NOMO-1 treated with dmso at 0.1 percent for 144 hours (cell line): ENCODE measurements around the gene ECSCR.
"Not testable (repeated sequence)": the region's sequence is repeated elsewhere in the genome, so short reads cannot be mapped to it uniquely, and the experiment has no call there.

ENCODE experiments used
- DNase-seq: peaks from one replicate; lab custom pipeline; 2025; ENCODE audit not compliant: unreplicated experiment; lab: John Stamatoyannopoulos, UW

ECSCR gene

GRCh38 chr5:139414581-139415130, 47.9 kb downstream of the ECSCR start:
- no peak for DNase-seq

- no peak for DNase-seq
Observed at GRCh38 chr5:139413963-139414362, 48.6 kb downstream of the ECSCR start.

- no peak for DNase-seq
Observed at GRCh38 chr5:139413153-139413552, 49.4 kb downstream of the ECSCR start.

- no peak for DNase-seq
Observed at GRCh38 chr5:139410993-139411828, 51.3 kb downstream of the ECSCR start.

- no peak for DNase-seq
Observed at GRCh38 chr5:139410121-139410992, 52.2 kb downstream of the ECSCR start.

GRCh38 chr5:139409116-139409515, 53.4 kb downstream of the ECSCR start:
- not testable (repeated sequence) for DNase-seq

GRCh38 chr5:139408191-139408590, 54.4 kb downstream of the ECSCR start:
- no peak for DNase-seq

GRCh38 chr5:139407517-139407916, 55.0 kb downstream of the ECSCR start:
- peak; percentile 24 for DNase-seq

- DNase-seq: no peak
Observed at GRCh38 chr5:139406963-139407362, 55.6 kb downstream of the ECSCR start.

GRCh38 chr5:139404484-139404840, 58.1 kb downstream of the ECSCR start:
- no peak for DNase-seq

- DNase-seq: peak; percentile 97
Observed at GRCh38 chr5:139403787-139404483, 58.6 kb downstream of the ECSCR start, which contains the start of gene SPATA24. SPATA24 (minus strand) TSS chr5:139404089; CDS start chr5:139404060, 29 bp downstream.

- no peak for DNase-seq
Observed at GRCh38 chr5:139403418-139403786, 59.1 kb downstream of the ECSCR start.

- no peak for DNase-seq
Observed at GRCh38 chr5:139402561-139403158, 59.9 kb downstream of the ECSCR start.

GRCh38 chr5:139401546-139401945, 61.0 kb downstream of the ECSCR start:
- DNase-seq: no peak

GRCh38 chr5:139399501-139400121, 62.9 kb downstream of the ECSCR start:
- DNase-seq: no peak
